Endothelial cell of umbilical vein (primary cell): ENCODE data around the gene LORICRIN. TPM values are rescaled to one million over a fixed set of nuclear protein-coding genes. Genes with fewer than 3 reads are reported as not detected.

Source experiments
- BruUV-seq: library from RNA; stranded (reverse); fragments of 400-500 nt; replicated peaks from 2 replicates; lab custom pipeline; 2021; lab: Mats Ljungman, UMichigan
- CTCF ChIA-PET: fragments of 300-600, 350-600 bp; sonication (Branson Sonifier 250); formaldehyde crosslinking; loops from one replicate; lab custom pipeline; 2021; ENCODE audit warnings: antibody characterized with exemption, inconsistent platforms; lab: Charles Lee
- POLR2A ChIA-PET: fragments of 300-600, 350-600 bp; sonication (Branson Sonifier 250); formaldehyde crosslinking; loops from one replicate; lab custom pipeline; 2021; ENCODE audit warnings: antibody characterized with exemption, inconsistent platforms; lab: Charles Lee
- DNase-seq: peaks from one replicate; pipeline ENCODE4 v3.0.0-alpha.2; 2011; ENCODE audit warnings: low read depth, low spot score
- FAIRE-seq: peaks from 2 replicates; lab custom pipeline; 2011; peaks lifted over from hg19 to GRCh38; lab: Jason Lieb, UNC
- H2AFZ ChIP-seq: 2 replicates; pipeline ENCODE4 v1.6.0; 2012; ENCODE audit warnings: low read depth, low read length, control low read depth, inconsistent platforms
- H3K27ac ChIP-seq: 2 replicates; pipeline ENCODE4 v1.5.1; 2011; ENCODE audit warnings: low read depth, mild to moderate bottlenecking, control low read depth, low read length, moderate library complexity; ENCODE audit not compliant: insufficient read depth
- H3K27me3 ChIP-seq, 2 experiments: 2 replicates each; pipeline versions ENCODE4 v1.6.0 to v1.6.1; 2011; ENCODE audit warnings: low read length in 2 of 2, mixed read lengths in 1 of 2; ENCODE audit not compliant: control insufficient read depth in 2 of 2, insufficient read depth in 2 of 2
- H3K36me3 ChIP-seq, 2 experiments: 2 replicates in 1 of 2; 3 replicates in 1 of 2; pipeline ENCODE4 v1.5.1; 2011; ENCODE audit warnings: low read length in 2 of 2, mild to moderate bottlenecking in 1 of 2, moderate library complexity in 1 of 2; ENCODE audit not compliant: control insufficient read depth in 2 of 2, insufficient read depth in 2 of 2; ENCODE audit errors: extremely low read depth in 1 of 2
- H3K4me1 ChIP-seq: 3 replicates; pipeline ENCODE4 v1.5.1; 2011; ENCODE audit warnings: mild to moderate bottlenecking, low read length; ENCODE audit not compliant: control insufficient read depth, insufficient read depth; ENCODE audit errors: extremely low read depth
- H3K4me2 ChIP-seq: 2 replicates; pipeline ENCODE4 v1.6.1; 2011; ENCODE audit warnings: low read length, control low read depth, mixed read lengths; ENCODE audit not compliant: insufficient read depth
- H3K4me3 ChIP-seq, 3 experiments: fragments of 200-600 bp in 1 of 3; sonication (generic), shearing (Covaris generic) in 1 of 3; replicated peaks in 1 of 3; 2 replicates each; pipeline ENCODE4 v1.5.1; 2011 to 2016; ENCODE audit warnings: control low read depth in 3 of 3, low read length in 3 of 3, mild to moderate bottlenecking in 2 of 3, inconsistent platforms in 1 of 3, low read depth in 1 of 3, moderate library complexity in 1 of 3; ENCODE audit not compliant: insufficient read depth in 1 of 3
- H3K79me2 ChIP-seq: 2 replicates; pipeline ENCODE4 v1.6.0; 2012; ENCODE audit warnings: low read length, inconsistent platforms; ENCODE audit not compliant: control insufficient read depth, insufficient read depth
- H3K9ac ChIP-seq: replicated peaks from 2 replicates; pipeline ENCODE3; 2011; ENCODE audit warnings: low read length, control low read depth; ENCODE audit not compliant: insufficient read depth; ENCODE audit errors: extremely low read depth
- H3K9me1 ChIP-seq: replicated peaks from 3 replicates; pipeline ENCODE4 v1.6.0; 2011; ENCODE audit warnings: mild to moderate bottlenecking, low read length; ENCODE audit not compliant: control insufficient read depth, insufficient read depth; ENCODE audit errors: extremely low read depth
- H3K9me3 ChIP-seq: replicated peaks from 2 replicates; pipeline ENCODE4 v1.5.1; 2012; ENCODE audit warnings: low read length, inconsistent platforms; ENCODE audit not compliant: control insufficient read depth, insufficient read depth
- H4K20me1 ChIP-seq: replicated peaks from 2 replicates; pipeline ENCODE3; 2011; ENCODE audit warnings: mild to moderate bottlenecking, low read length; ENCODE audit not compliant: control insufficient read depth, insufficient read depth; ENCODE audit errors: extremely low read depth
- CTCF ChIP-seq, 2 donors: IDR thresholded peaks; 1 replicate in 1 of 2; 2 replicates in 1 of 2; pipeline ENCODE4 v1.5.1; 2011; ENCODE audit warnings: low read length in 2 of 2, mild to moderate bottlenecking in 2 of 2, moderate library complexity in 2 of 2, control low read depth in 1 of 2, inconsistent platforms in 1 of 2, low read depth in 1 of 2; ENCODE audit not compliant: insufficient read depth in 1 of 2; ENCODE audit errors: extremely low read depth in 1 of 2
- EZH2 ChIP-seq: IDR thresholded peaks from 2 replicates; pipeline ENCODE4 v1.6.1; 2012; ENCODE audit warnings: borderline replicate concordance, low read depth, mild to moderate bottlenecking, moderate library complexity, low read length, inconsistent platforms; ENCODE audit not compliant: severe bottlenecking
- FOS ChIP-seq: IDR thresholded peaks from 2 replicates; pipeline ENCODE4 v1.6.1; 2011; ENCODE audit warnings: mild to moderate bottlenecking, low read length, moderate library complexity, borderline replicate concordance; ENCODE audit not compliant: insufficient read depth
- GATA2 ChIP-seq: IDR thresholded peaks from 2 replicates; pipeline ENCODE4 v1.7.0; 2011; ENCODE audit warnings: low read depth, mild to moderate bottlenecking, moderate library complexity, mixed read lengths, low read length; ENCODE audit not compliant: insufficient read length, insufficient read depth
- JUN ChIP-seq: IDR thresholded peaks from 2 replicates; pipeline ENCODE4 v1.6.1; 2011; ENCODE audit warnings: borderline replicate concordance, low read depth; ENCODE audit not compliant: insufficient read length, insufficient read depth
- MAX ChIP-seq: IDR thresholded peaks from 2 replicates; pipeline ENCODE4 v1.6.1; 2011; ENCODE audit not compliant: insufficient read depth, insufficient read length
- MYC ChIP-seq: IDR thresholded peaks from one replicate; pipeline ENCODE4 v1.6.1; 2011; ENCODE audit warnings: mild to moderate bottlenecking, low read depth, low read length
- POLR2A ChIP-seq: IDR thresholded peaks from 2 replicates; pipeline ENCODE4 v1.6.1; 2012; ENCODE audit warnings: low read depth, mild to moderate bottlenecking, control low read depth, low read length
- POLR2AphosphoS5 ChIP-seq: IDR thresholded peaks from 2 replicates; pipeline ENCODE4 v1.6.1; 2012; ENCODE audit warnings: low read depth, mild to moderate bottlenecking, control low read depth, low read length, moderate library complexity; ENCODE audit not compliant: insufficient read depth
- dilution Hi-C: fragments of 300-500 bp; cut with MboI; formaldehyde crosslinking; loops from one replicate; pipeline ENCODE4 v1.15.0; 2019; ENCODE audit warnings: low sequenced_read_pairs; ENCODE audit not compliant: extremely low pct_ligation_motif_present
- intact Hi-C: fragments of 100-400 bp; cut with micrococcal nuclease; formaldehyde crosslinking; loops from one replicate; pipeline ENCODE4 v1.10.0; 2022
- polyA plus RNA-seq, 4 experiments: library from polyadenylated mRNA; depleted of rRNA in 3 of 4; stranded (reverse) in 3 of 4; unstranded in 1 of 4; fragments of >200 nt; gene quantifications; 2 replicates each; pipeline versions ENCODE4 v1.2.1 to v1.2.3, GENCODE V29; 2011 to 2012; ENCODE audit warnings: missing spikeins in 1 of 4
- total RNA-seq: library from RNA; stranded (reverse); gene quantifications from 2 replicates; pipeline ENCODE4 v1.2.3, GENCODE V29; 2021

The LORICRIN gene
- total and polyA plus RNA-seq, 2 donors (not counting 3 experiments of a cell fraction or from before 2014, with no cell fraction given) = not detected

GRCh38 chr1:153253076-153253475, 6.4 kb upstream of the LORICRIN start:
- H3K9me3 ChIP-seq = no peaks in the 10 kb centered on the region
- FAIRE-seq = no peak
- BruUV-seq = no TSS peak
- no peak overlapping the region for H2AFZ ChIP-seq
- CTCF ChIA-PET = no interaction called here
- H3K27ac ChIP-seq = no peak overlapping the region
- TF ChIP-seq JUN (no peak), FOS (no peak), EZH2 (no peak), CTCF (IDR thresholded peaks at IDR 0.05; ENCODE audit: extremely low read depth in 1 of 2, insufficient read depth in 1 of 2, low read depth in 1 of 2, low read length in 2 of 2) (no peak), MYC (no peak), POLR2A (no peak), POLR2AphosphoS5 (no peak), MAX (no peak), GATA2 (no peak)
- H3K9ac ChIP-seq = no peak overlapping the region
- intact Hi-C loops = no loop called here
- no peaks in the 10 kb centered on the region for H4K20me1 ChIP-seq
- no peaks in the 10 kb centered on the region for H3K9me1 ChIP-seq
- H3K27me3 ChIP-seq = no peaks in the 10 kb centered on the region
- H3K4me1 ChIP-seq = no peaks in the 10 kb centered on the region
- H3K4me2 ChIP-seq = no peak overlapping the region
- no peak for DNase-seq
- dilution Hi-C loops = no loop called here
- H3K36me3 ChIP-seq = no peaks in the 10 kb centered on the region
- no peak overlapping the region for H3K4me3 ChIP-seq
- no peaks in the 10 kb centered on the region for H3K79me2 ChIP-seq
- POLR2A ChIA-PET = no interaction called here
